SK-N-SH treated with all-trans-retinoic acid at 6 μM for 48 hours (cell line): Measurements from ENCODE around the gene IGF2BP1.

Experiments used
- OSR1 ChIP-seq: fragments of 250-450 bp; sonication (Bioruptor Pico); IDR thresholded peaks from 2 replicates; pipeline ENCODE4 v1.8.0; 2022; ENCODE audit warnings: moderate library complexity, mild to moderate bottlenecking, inconsistent platforms
- PATZ1 ChIP-seq: fragments of 250-450 bp; sonication (Bioruptor Pico); IDR thresholded peaks from 2 replicates; pipeline ENCODE4 v1.8.0; 2020; ENCODE audit warnings: mild to moderate bottlenecking, moderate library complexity, borderline replicate concordance
- RARB ChIP-seq: fragments of 250-450 bp; sonication (Bioruptor Pico); IDR thresholded peaks from 2 replicates; pipeline ENCODE4 v1.8.0; 2021; ENCODE audit warnings: mild to moderate bottlenecking, moderate library complexity
- TCF4 ChIP-seq: fragments of 250-450 bp; sonication (Bioruptor Pico); IDR thresholded peaks from 2 replicates; pipeline ENCODE4 v1.8.0; 2021; ENCODE audit warnings: mild to moderate bottlenecking, moderate library complexity, borderline replicate concordance
- TOX ChIP-seq: fragments of 250-450 bp; sonication (Bioruptor Pico); IDR thresholded peaks from 2 replicates; pipeline ENCODE4 v1.8.0; 2021; ENCODE audit warnings: mild to moderate bottlenecking, moderate library complexity, borderline replicate concordance
- TF ChIP-seq, protein P1 (sequence below): fragments of 250-450 bp; sonication (Bioruptor Pico); IDR thresholded peaks from 2 replicates; pipeline ENCODE4 v1.5.1; 2020; ENCODE audit warnings: low read depth, mild to moderate bottlenecking, moderate library complexity

DNA sequence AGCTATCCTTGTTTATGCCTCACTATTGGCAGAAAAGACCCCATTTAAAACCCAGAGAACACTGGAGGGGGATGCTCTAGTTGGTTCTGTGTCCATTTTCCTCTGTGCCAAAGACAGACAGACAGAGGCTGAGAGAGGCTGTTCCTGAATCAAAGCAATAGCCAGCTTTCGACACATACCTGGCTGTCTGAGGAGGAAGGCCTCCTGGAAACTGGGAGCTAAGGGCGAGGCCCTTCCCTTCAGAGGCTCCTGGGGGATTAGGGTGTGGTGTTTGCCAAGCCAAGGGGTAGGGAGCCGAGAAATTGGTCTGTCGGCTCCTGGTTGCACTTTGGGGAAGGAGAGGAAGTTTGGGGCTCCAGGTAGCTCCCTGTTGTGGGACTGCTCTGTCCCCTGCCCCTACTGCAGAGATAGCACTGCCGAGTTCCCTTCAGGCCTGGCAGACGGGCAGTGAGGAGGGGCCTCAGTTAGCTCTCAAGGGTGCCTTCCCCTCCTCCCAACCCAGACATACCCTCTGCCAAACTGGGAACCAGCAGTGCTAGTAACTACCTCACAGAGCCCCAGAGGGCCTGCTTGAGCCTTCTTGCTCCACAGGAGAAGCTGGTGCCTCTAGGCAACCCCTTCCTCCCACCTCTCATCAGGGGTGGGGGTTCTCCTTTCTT is 56.1 kb downstream of the IGF2BP1 start:
- no peak for TF ChIP-seq TOX (CRISPR knock-in tag)
- no peak for TF ChIP-seq OSR1 (CRISPR knock-in tag)
- TF ChIP-seq RARB, result no peak
- TF ChIP-seq PATZ1, result no peak
- TF ChIP-seq, protein P1, sequence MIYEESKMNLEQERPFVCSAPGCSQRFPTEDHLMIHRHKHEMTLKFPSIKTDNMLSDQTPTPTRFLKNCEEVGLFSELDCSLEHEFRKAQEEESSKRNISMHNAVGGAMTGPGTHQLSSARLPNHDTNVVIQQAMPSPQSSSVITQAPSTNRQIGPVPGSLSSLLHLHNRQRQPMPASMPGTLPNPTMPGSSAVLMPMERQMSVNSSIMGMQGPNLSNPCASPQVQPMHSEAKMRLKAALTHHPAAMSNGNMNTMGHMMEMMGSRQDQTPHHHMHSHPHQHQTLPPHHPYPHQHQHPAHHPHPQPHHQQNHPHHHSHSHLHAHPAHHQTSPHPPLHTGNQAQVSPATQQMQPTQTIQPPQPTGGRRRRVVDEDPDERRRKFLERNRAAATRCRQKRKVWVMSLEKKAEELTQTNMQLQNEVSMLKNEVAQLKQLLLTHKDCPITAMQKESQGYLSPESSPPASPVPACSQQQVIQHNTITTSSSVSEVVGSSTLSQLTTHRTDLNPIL (CRISPR knock-in tag), result no peak
- no peak for TF ChIP-seq TCF4 (CRISPR knock-in tag)
